ENCODE measurements around the gene ADAM23.

Gene ADAM23

GRCh38 chr2:206647985-206648384 is 204.7 kb downstream of the ADAM23 start:
- no peaks in the 10 kb centered on the region for H3K9me3 ChIP-seq (ENCODE audit: insufficient read depth, low read length, severe bottlenecking)
- no peaks in the 10 kb centered on the region for H4K20me1 ChIP-seq (ENCODE audit: insufficient read depth, low read length)
- no peaks in the 10 kb centered on the region for H3K27me3 ChIP-seq (ENCODE audit: insufficient read depth, low read length, poor library complexity)
- H3K9ac ChIP-seq (ENCODE audit: low read depth, low read length) = no peak overlapping the region
- ATAC-seq (ENCODE audit: insufficient read depth, low read depth) = no peak
- no peak overlapping the region for H3K4me3 ChIP-seq (ENCODE audit: low read depth in 1 of 2, low read length in 2 of 2)
- H3K27ac ChIP-seq (ENCODE audit: low read length) = no peak overlapping the region
- TF ChIP-seq CTCF (IDR thresholded peaks at IDR 0.05; ENCODE audit: borderline replicate concordance, extremely low read depth, low read length, poor library complexity, severe bottlenecking) (no peak), EZH2 (IDR thresholded peaks at IDR 0.05; ENCODE audit: borderline replicate concordance, low read depth, low read length, severe bottlenecking) (no peak)
- no peaks in the 10 kb centered on the region for H3K4me1 ChIP-seq (ENCODE audit: insufficient read depth, low read length)
- H2AFZ ChIP-seq (ENCODE audit: low read depth, low read length) = no peak overlapping the region
- no peak overlapping the region for H3K4me2 ChIP-seq (ENCODE audit: insufficient read depth, low read length)
- H3K79me2 ChIP-seq (ENCODE audit: insufficient read depth, low read length) = no peaks in the 10 kb centered on the region
- no peak for DNase-seq
- no peaks in the 10 kb centered on the region for H3K36me3 ChIP-seq (ENCODE audit: insufficient read depth, low read length)

DNA sequence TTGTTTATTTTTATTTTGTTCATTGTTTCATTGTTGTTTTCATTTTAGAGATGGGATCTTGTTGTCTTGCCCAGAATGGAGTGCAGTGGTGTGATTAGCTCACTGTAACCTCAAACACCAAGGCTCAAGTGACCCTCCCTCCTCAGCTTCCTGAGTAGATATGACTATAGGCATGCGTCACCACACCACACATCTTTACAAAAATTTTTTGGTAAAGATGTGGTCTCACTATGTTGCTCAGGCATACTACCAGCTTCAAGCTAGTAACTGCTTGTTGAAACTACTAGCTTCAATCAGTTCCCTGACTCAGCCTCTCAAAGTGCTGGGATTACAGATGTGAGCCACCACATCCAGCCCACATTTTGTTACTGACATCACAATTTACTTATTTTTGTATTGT is 213.8 kb downstream of the ADAM23 start:
- H3K4me3 ChIP-seq (ENCODE audit: low read depth in 1 of 2, low read length in 2 of 2) = no peak overlapping the region

GRCh38 chr2:206665251-206665650 is 221.9 kb downstream of the ADAM23 start:
- DNase-seq (no peak), ATAC-seq (ENCODE audit: insufficient read depth, low read depth) (no peak)
- TF ChIP-seq CTCF (IDR thresholded peaks at IDR 0.05; ENCODE audit: borderline replicate concordance, extremely low read depth, low read length, poor library complexity, severe bottlenecking) (no peak), EZH2 (IDR thresholded peaks at IDR 0.05; ENCODE audit: borderline replicate concordance, low read depth, low read length, severe bottlenecking) (no peak)
- Histone ChIP-seq H3K27me3 (ENCODE audit: insufficient read depth, low read length, poor library complexity) (no peaks in the 10 kb centered on the region), H3K9ac (ENCODE audit: low read depth, low read length) (no peak overlapping the region), H3K4me2 (ENCODE audit: insufficient read depth, low read length) (no peak overlapping the region), H3K9me3 (ENCODE audit: insufficient read depth, low read length, severe bottlenecking) (no peaks in the 10 kb centered on the region), H3K4me1 (ENCODE audit: insufficient read depth, low read length) (no peaks in the 10 kb centered on the region), H3K27ac (ENCODE audit: low read length) (no peak overlapping the region), H3K79me2 (ENCODE audit: insufficient read depth, low read length) (no peaks in the 10 kb centered on the region), H3K4me3 (ENCODE audit: low read depth in 1 of 2, low read length in 2 of 2) (no peak overlapping the region), H4K20me1 (ENCODE audit: insufficient read depth, low read length) (no peaks in the 10 kb centered on the region), H2AFZ (ENCODE audit: low read depth, low read length) (no peak overlapping the region), H3K36me3 (ENCODE audit: insufficient read depth, low read length) (no peaks in the 10 kb centered on the region)

More for the DNA sequence above, 213.8 kb downstream of the ADAM23 start:
- Histone ChIP-seq H3K36me3 (ENCODE audit: insufficient read depth, low read length) (no peaks in the 10 kb centered on the region), H3K27me3 (ENCODE audit: insufficient read depth, low read length, poor library complexity) (no peaks in the 10 kb centered on the region), H3K4me2 (ENCODE audit: insufficient read depth, low read length) (no peak overlapping the region), H3K9ac (ENCODE audit: low read depth, low read length) (no peak overlapping the region), H2AFZ (ENCODE audit: low read depth, low read length) (no peak overlapping the region), H4K20me1 (ENCODE audit: insufficient read depth, low read length) (no peaks in the 10 kb centered on the region), H3K79me2 (ENCODE audit: insufficient read depth, low read length) (no peaks in the 10 kb centered on the region), H3K4me1 (ENCODE audit: insufficient read depth, low read length) (no peaks in the 10 kb centered on the region), H3K9me3 (ENCODE audit: insufficient read depth, low read length, severe bottlenecking) (no peaks in the 10 kb centered on the region), H3K27ac (ENCODE audit: low read length) (no peak overlapping the region)
- no peak for TF ChIP-seq CTCF (IDR thresholded peaks at IDR 0.05; ENCODE audit: borderline replicate concordance, extremely low read depth, low read length, poor library complexity, severe bottlenecking)
- no peak for TF ChIP-seq EZH2 (IDR thresholded peaks at IDR 0.05; ENCODE audit: borderline replicate concordance, low read depth, low read length, severe bottlenecking)
- DNase-seq = no peak
- ATAC-seq (ENCODE audit: insufficient read depth, low read depth) = no peak

Measured in DND-41 (cell line).